HepG2 (cell line): ENCODE data around the gene SEZ6L. TPM values are rescaled to one million over a fixed set of nuclear protein-coding genes. Genes with fewer than 3 reads are reported as not detected.

Experiments used
- ATAC-seq: fragments of 200-7000 bp; cut with Tn5 transposase; 3 replicates; pipeline ENCODE4 v1.9.1; 2020; ENCODE audit warnings: mild to moderate bottlenecking, moderate library complexity
- BruUV-seq: library from RNA; stranded (reverse); fragments of 400-500 nt; replicated peaks from 2 replicates; lab custom pipeline; 2021; lab: Mats Ljungman, UMichigan
- CTCF ChIA-PET: fragments of 300-600 bp; formaldehyde crosslinking; extraction: SDS; loops from one replicate; lab custom pipeline; 2021; ENCODE audit warnings: low total read pairs, inconsistent platforms, low intra/inter-chr PET ratio; lab: Yijun Ruan, JAX
- POLR2A ChIA-PET: fragments of 350-600 bp; sonication (Branson Sonifier 250); formaldehyde crosslinking; loops from one replicate; lab custom pipeline; 2020; ENCODE audit warnings: antibody characterized with exemption, inconsistent platforms; lab: Yijun Ruan, JAX
- DNase-seq: peaks from one replicate; pipeline ENCODE4 v3.0.0-alpha.2; 2015; ENCODE audit warnings: low spot score
- FAIRE-seq: peaks from 3 replicates; lab custom pipeline; 2011; peaks lifted over from hg19 to GRCh38; lab: Jason Lieb, UNC
- H2AFZ ChIP-seq: one replicate; pipeline ENCODE4 v1.6.1; 2011; ENCODE audit warnings: low read length, inconsistent platforms
- H3K27ac ChIP-seq: fragments of 300-600 bp; 3 replicates; pipeline ENCODE4 v1.8.0; 2011; ENCODE audit warnings: mixed run types, mild to moderate bottlenecking, mixed read lengths, low read length, inconsistent platforms; ENCODE audit not compliant: insufficient read depth; ENCODE audit errors: extremely low read length
- H3K27me3 ChIP-seq, 2 experiments: fragments of 200-600 bp in 1 of 2; 2 replicates in 1 of 2; 3 replicates in 1 of 2; pipeline versions ENCODE4 v1.6.0 to v1.8.0; 2011; ENCODE audit warnings: low read length in 2 of 2, mild to moderate bottlenecking in 2 of 2, moderate library complexity in 2 of 2, inconsistent platforms in 1 of 2; ENCODE audit not compliant: insufficient read depth in 2 of 2, control insufficient read depth in 1 of 2
- H3K36me3 ChIP-seq, 2 experiments: fragments of 200-600 bp in 1 of 2; replicated peaks in 1 of 2; 2 replicates in 1 of 2; 3 replicates in 1 of 2; pipeline versions ENCODE4 v1.5.1 to v1.8.0; 2011; ENCODE audit warnings: low read length in 2 of 2, inconsistent platforms in 1 of 2; ENCODE audit not compliant: insufficient read depth in 2 of 2, control insufficient read depth in 1 of 2
- H3K4me1 ChIP-seq: 2 replicates; pipeline ENCODE4 v1.5.1; 2012; ENCODE audit warnings: low read length, inconsistent platforms; ENCODE audit not compliant: insufficient read depth
- H3K4me2 ChIP-seq: 2 replicates; pipeline ENCODE4 v1.6.0; 2011; ENCODE audit warnings: low read depth, low read length, inconsistent platforms
- H3K4me3 ChIP-seq, 3 experiments: fragments of 200-600 bp in 1 of 3; sonication (generic), shearing (Covaris generic) in 1 of 3; replicated peaks in 1 of 3; 2 replicates each; pipeline ENCODE4 v1.5.1; 2011 to 2016; ENCODE audit warnings: low read length in 3 of 3, inconsistent platforms in 2 of 3, low read depth in 2 of 3, mild to moderate bottlenecking in 2 of 3, control low read depth in 1 of 3, mixed read lengths in 1 of 3; ENCODE audit not compliant: insufficient read depth in 1 of 3
- H3K79me2 ChIP-seq: one replicate; pipeline ENCODE4 v1.6.1; 2011; ENCODE audit warnings: low read length, inconsistent platforms; ENCODE audit not compliant: insufficient read depth
- H3K9ac ChIP-seq: 2 replicates; pipeline ENCODE4 v1.6.0; 2011; ENCODE audit warnings: mild to moderate bottlenecking, low read depth, low read length, inconsistent platforms; ENCODE audit not compliant: insufficient read depth
- H3K9me3 ChIP-seq: 2 replicates; pipeline ENCODE4 v1.5.1; 2012; ENCODE audit warnings: mild to moderate bottlenecking, low read length
- H4K20me1 ChIP-seq: 2 replicates; pipeline ENCODE4 v1.6.0; 2011; ENCODE audit warnings: inconsistent platforms, mild to moderate bottlenecking, low read length, moderate library complexity; ENCODE audit not compliant: insufficient read depth
- CEBPZ ChIP-seq: IDR thresholded peaks from 2 replicates; pipeline ENCODE4 v1.6.1; 2012; ENCODE audit warnings: low read length, improper control_type of control experiment
- EZH2 ChIP-seq: conservative IDR thresholded peaks from 2 replicates; pipeline ENCODE4 v1.6.1; 2012; ENCODE audit warnings: mild to moderate bottlenecking, low read depth, low read length, moderate library complexity
- LCORL ChIP-seq, 2 experiments: fragments of 450-650 bp in 1 of 2; sonication (generic) in 1 of 2; formaldehyde crosslinking in 1 of 2; IDR thresholded peaks; 2 replicates each; pipeline versions ENCODE4 v1.5.0 to v1.6.1; 2017 to 2020; ENCODE audit warnings: antibody characterized with exemption in 1 of 2, missing genetic modification reagents in 1 of 2
- NBN ChIP-seq: fragments of 450-650 bp; conservative IDR thresholded peaks from 2 replicates; pipeline ENCODE4 v1.6.1; 2017
- NFAT5 ChIP-seq: sonication (generic); formaldehyde crosslinking; IDR thresholded peaks from 2 replicates; pipeline ENCODE4 v1.4.0; 2020; ENCODE audit warnings: missing genetic modification reagents
- PBX2 ChIP-seq: IDR thresholded peaks from 2 replicates; pipeline ENCODE4 v1.6.1; 2016; ENCODE audit warnings: control low read depth
- PRMT3 ChIP-seq: sonication (generic); formaldehyde crosslinking; IDR thresholded peaks from 2 replicates; pipeline ENCODE4 v1.8.1; 2022; ENCODE audit warnings: low read depth, mild to moderate bottlenecking, moderate library complexity, missing genetic modification reagents, borderline replicate concordance
- RXRB ChIP-seq: IDR thresholded peaks from 2 replicates; pipeline ENCODE4 v1.6.1; 2016; ENCODE audit warnings: borderline replicate concordance, missing genetic modification reagents, missing compliant biosample characterization
- ZBTB2 ChIP-seq: sonication (generic); formaldehyde crosslinking; IDR thresholded peaks from 2 replicates; pipeline ENCODE4 v1.8.0; 2022; ENCODE audit warnings: low read depth, missing genetic modification reagents
- ZNF7 ChIP-seq: IDR thresholded peaks from 2 replicates; pipeline ENCODE4 v1.6.1; 2016; ENCODE audit warnings: missing biosample characterization, missing genetic modification reagents
- ZNF713 ChIP-seq: sonication (generic); formaldehyde crosslinking; IDR thresholded peaks from 2 replicates; pipeline ENCODE4 v1.4.0; 2020; ENCODE audit warnings: mild to moderate bottlenecking, missing genetic modification reagents
- WGBS: methylation state at CpG from one replicate; pipeline ENCODE4 v1.1.6; 2017; ENCODE audit warnings: low lambda C conversion rate; 5-methylcytosine and 5-hydroxymethylcytosine counted together
- in situ Hi-C: cut with HindIII; loops from 2 replicates; pipeline ENCODE4 v1.10.0; 2017; ENCODE audit warnings: low pct_unique_long_range_greater_than_20kb; ENCODE audit not compliant: extremely low pct_ligation_motif_present
- intact Hi-C: fragments of 100-400 bp; cut with micrococcal nuclease; formaldehyde crosslinking; loops from one replicate; pipeline ENCODE4 v1.10.0; 2022; ENCODE audit not compliant: unreplicated experiment
- polyA plus RNA-seq, 8 experiments: library from polyadenylated mRNA; depleted of rRNA in 3 of 8; stranded (reverse) in 7 of 8; unstranded in 1 of 8; fragments of >200 nt; fragmentation: Illumina TruSeq in 4 of 8; extraction: Trizol in 4 of 8; gene quantifications; 2 replicates each; pipeline versions ENCODE4 v1.2.1 to v1.2.3, GENCODE V29; 2011 to 2016; ENCODE audit warnings: low read depth in 4 of 8, missing spikeins in 1 of 8, mixed read lengths in 1 of 8; ENCODE audit not compliant: insufficient read depth in 1 of 8
- total RNA-seq, 5 experiments: library from RNA; depleted of rRNA; stranded (reverse); fragments of >200 nt; fragmentation: Illumina TruSeq; extraction: Trizol; gene quantifications; 2 replicates each; pipeline ENCODE4 v1.2.3, GENCODE V29; 2016; ENCODE audit warnings: low read depth in 1 of 5

The SEZ6L gene
- total and polyA plus RNA-seq, 2 of the 13 experiments (the other 11 are each of a cell fraction or from before 2014, with no cell fraction given) = not detected

DNA sequence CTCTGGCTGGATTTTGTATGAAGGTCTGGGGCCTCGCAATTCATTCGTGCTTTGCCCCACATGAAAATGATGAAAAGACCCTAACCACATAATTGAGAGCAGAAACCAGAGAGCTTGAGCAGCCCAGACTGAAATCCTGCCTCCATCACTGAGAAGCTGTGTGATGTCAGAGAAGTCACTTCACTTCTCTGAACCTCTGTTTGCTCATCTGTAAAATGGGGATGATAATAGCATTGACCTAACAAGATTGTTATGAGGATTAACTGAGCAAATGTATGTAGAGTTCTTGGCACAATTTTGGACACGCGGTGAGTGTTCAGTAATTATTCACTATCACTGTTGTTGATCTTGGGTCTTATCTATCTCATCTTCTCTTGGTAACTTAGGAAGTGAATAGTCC lies 203.6 kb downstream of the SEZ6L start:
- WGBS = 46% methylated on average over 4 of the region's 4 CpGs
- no peak for ATAC-seq
- Histone ChIP-seq H3K4me2 (no peak overlapping the region), H3K79me2 (no peaks in the 10 kb centered on the region), H3K9me3 (no peaks in the 10 kb centered on the region), H2AFZ (no peak overlapping the region), H3K36me3 (no peaks in the 10 kb centered on the region), H3K4me1 (no peaks in the 10 kb centered on the region), H3K4me3 (no peak overlapping the region), H3K27ac (no peak overlapping the region), H3K9ac (no peak overlapping the region), H4K20me1 (no peaks in the 10 kb centered on the region), H3K27me3 (no peaks in the 10 kb centered on the region)
- no peak for DNase-seq
- intact Hi-C loops (no loop called here), in situ Hi-C loops (no loop called here)
- BruUV-seq = no TSS peak
- FAIRE-seq = no peak
- ChIA-PET CTCF (no interaction called here), POLR2A (no interaction called here)
- no peak for TF ChIP-seq ZBTB2 (CRISPR knock-in tag)
- TF ChIP-seq ZNF7 (CRISPR knock-in tag) = no peak
- TF ChIP-seq PRMT3 (CRISPR knock-in tag) = no peak
- TF ChIP-seq NFAT5 (CRISPR knock-in tag) = no peak
- no peak for TF ChIP-seq EZH2
- no peak for TF ChIP-seq CEBPZ
- TF ChIP-seq NBN = no peak
- TF ChIP-seq LCORL (IDR thresholded peaks at IDR 0.05) = no peak
- no peak for TF ChIP-seq LCORL (CRISPR knock-in tag; IDR thresholded peaks at IDR 0.05)
- no peak for TF ChIP-seq RXRB (CRISPR knock-in tag)
- no peak for TF ChIP-seq ZNF713 (CRISPR knock-in tag)
- no peak for TF ChIP-seq PBX2 (CRISPR knock-in tag)
